Spleen (tissue), 11 donors: ENCODE measurements around the gene OR52E2. TPM values are rescaled to one million over a fixed set of nuclear protein-coding genes. Genes with fewer than 3 reads are reported as not detected.

ENCODE experiments used
- DNase-seq: peaks from one replicate; pipeline ENCODE4 v3.0.0-alpha.2; 2020
- H3K27ac ChIP-seq, 8 donors: fragments of 200-600 bp; sonication (generic) in 7 of 8; 1 replicate in 4 of 8; 2 replicates in 4 of 8; pipeline versions ENCODE4 v1.5.0 to v1.8.0; 2016 to 2021; ENCODE audit warnings: inconsistent platforms in 4 of 8, mild to moderate bottlenecking in 4 of 8, moderate library complexity in 1 of 8
- H3K27me3 ChIP-seq, 7 donors: fragments of 200-600 bp; sonication (generic) in 6 of 7; replicated peaks in 1 of 7; 1 replicate in 4 of 7; 2 replicates in 3 of 7; pipeline versions ENCODE4 v1.5.0 to v1.8.0; 2016 to 2021; ENCODE audit warnings: inconsistent platforms in 3 of 7, mild to moderate bottlenecking in 1 of 7
- H3K36me3 ChIP-seq, 6 donors: fragments of 200-600 bp; sonication (generic) in 5 of 6; 1 replicate in 4 of 6; 2 replicates in 2 of 6; pipeline versions ENCODE4 v1.5.0 to v1.8.0; 2016 to 2021; ENCODE audit warnings: inconsistent platforms in 2 of 6
- H3K4me1 ChIP-seq, 6 donors: fragments of 200-600 bp; sonication (generic) in 5 of 6; 1 replicate in 3 of 6; 2 replicates in 3 of 6; pipeline versions ENCODE4 v1.5.0 to v1.8.0; 2016 to 2021; ENCODE audit warnings: inconsistent platforms in 3 of 6
- H3K4me3 ChIP-seq, 8 donors: fragments of 200-600 bp; sonication (generic) in 7 of 8; 1 replicate in 4 of 8; 2 replicates in 4 of 8; pipeline versions ENCODE4 v1.5.0 to v1.8.0; 2016 to 2021; ENCODE audit warnings: inconsistent platforms in 4 of 8, mild to moderate bottlenecking in 4 of 8, moderate library complexity in 2 of 8
- H3K9me3 ChIP-seq, 8 donors: fragments of 200-600 bp; sonication (generic) in 7 of 8; 1 replicate in 4 of 8; 2 replicates in 4 of 8; pipeline versions ENCODE4 v1.5.0 to v1.8.0; 2016 to 2021; ENCODE audit warnings: inconsistent platforms in 4 of 8
- POLR2A ChIP-seq, 3 donors: fragments of 450-650 bp; IDR thresholded peaks; one replicate each; pipeline ENCODE4 v1.5.1; 2017; ENCODE audit warnings: antibody characterized with exemption in 3 of 3, mild to moderate bottlenecking in 1 of 3
- POLR2AphosphoS5 ChIP-seq, 3 donors: sonication (generic); formaldehyde crosslinking; IDR thresholded peaks; one replicate each; pipeline ENCODE4 v1.5.1; 2017; ENCODE audit warnings: antibody characterized with exemption in 3 of 3
- WGBS, 5 donors: extraction: QIAGEN DNeasy Blood & Tissue Kit in 3 of 5; methylation state at CpG; one replicate each; pipeline versions ENCODE4 v1.1.5 to v1.1.7; 2013 to 2018; 5-methylcytosine and 5-hydroxymethylcytosine counted together
- intact Hi-C: fragments of 100-400 bp; cut with DNase I; formaldehyde crosslinking; loops from one replicate; pipeline ENCODE4 v1.15.0; 2023; ENCODE audit warnings: low total_unique reads
- polyA plus RNA-seq, 3 donors: library from polyadenylated mRNA; stranded (reverse); fragments of 200-250 nt; gene quantifications; one replicate each; pipeline ENCODE4 v1.2.1, GENCODE V29; 2013
- total RNA-seq, 7 donors: library from RNA; depleted of rRNA in 3 of 7; stranded (reverse); fragments of >200 nt in 3 of 7; fragmentation: NEBNext Ultra II Directional in 4 of 7; extraction: Animal tissue kit (Norgen Biotek cat#: 25700) in 4 of 7; gene quantifications; one replicate each; pipeline versions ENCODE4 v1.1.0 to v1.2.1, GENCODE V29; 2016 to 2021
- TF ChIP-seq, protein P1 (sequence below), 11 experiments: fragments of 200-600 bp in 7 of 11; fragments of 450-650 bp in 4 of 11; sonication (generic) in 4 of 11; IDR thresholded peaks in 8 of 11; conservative IDR thresholded peaks in 3 of 11; 1 replicate in 7 of 11; 2 replicates in 4 of 11; pipeline versions ENCODE4 v1.4.0 to v1.8.0; 2016 to 2021; ENCODE audit warnings: antibody characterized with exemption in 11 of 11, inconsistent platforms in 4 of 11, mild to moderate bottlenecking in 1 of 11
- donor health status: healthy with polysubstance abuse.
- donor health status: DM: no; HTN: no; CAD: no; lungs with moderate emphysema.
- donor health status: DM: no; HTN: no; CAD: no.
- donor health status: Bipolar disorder and iron deficiency.
- donor health status: healthy.
- donor health status: DM: no; HTN: no; CAD: no.
- donor health status: DM: yes; HTN: yes; CAD: no.

OR52E2 gene
- total and polyA plus RNA-seq, 10 donors, result not detected

DNA sequence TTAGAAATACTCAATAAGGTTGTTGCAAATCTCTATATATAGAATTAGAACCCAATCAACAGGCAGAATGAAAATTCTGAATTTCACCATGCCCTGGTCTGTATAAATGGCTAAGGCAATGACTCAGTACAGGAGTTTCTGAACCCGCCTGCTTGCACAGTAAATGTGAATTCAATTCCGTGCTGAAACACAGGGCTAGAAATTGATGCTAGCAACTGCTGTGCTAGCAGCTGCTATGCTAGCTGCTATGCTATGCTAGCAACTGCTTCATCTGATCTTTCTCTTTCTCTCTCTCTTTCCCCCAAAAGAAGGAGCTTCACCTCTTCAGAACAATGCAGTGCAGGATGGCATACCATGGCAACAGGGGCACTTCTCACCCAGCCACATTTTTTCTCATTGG lies 22.8 kb downstream of the OR52E2 start:
- intact Hi-C loops, result no loop called here
- H3K27me3 ChIP-seq, result no peaks in the 10 kb centered on the region
- no peak overlapping the region for H3K27ac ChIP-seq
- no peaks in the 10 kb centered on the region for H3K9me3 ChIP-seq
- no peaks in the 10 kb centered on the region for H3K4me1 ChIP-seq
- 86 to 92% (median 89%) methylated on average over 2 of the region's 2 CpGs for WGBS, 5 donors
- no peak for DNase-seq
- no peaks in the 10 kb centered on the region for H3K36me3 ChIP-seq
- TF ChIP-seq POLR2A (IDR thresholded peaks at IDR 0.05) (no peak), POLR2AphosphoS5 (IDR thresholded peaks at IDR 0.05) (no peak)
- TF ChIP-seq, protein P1, sequence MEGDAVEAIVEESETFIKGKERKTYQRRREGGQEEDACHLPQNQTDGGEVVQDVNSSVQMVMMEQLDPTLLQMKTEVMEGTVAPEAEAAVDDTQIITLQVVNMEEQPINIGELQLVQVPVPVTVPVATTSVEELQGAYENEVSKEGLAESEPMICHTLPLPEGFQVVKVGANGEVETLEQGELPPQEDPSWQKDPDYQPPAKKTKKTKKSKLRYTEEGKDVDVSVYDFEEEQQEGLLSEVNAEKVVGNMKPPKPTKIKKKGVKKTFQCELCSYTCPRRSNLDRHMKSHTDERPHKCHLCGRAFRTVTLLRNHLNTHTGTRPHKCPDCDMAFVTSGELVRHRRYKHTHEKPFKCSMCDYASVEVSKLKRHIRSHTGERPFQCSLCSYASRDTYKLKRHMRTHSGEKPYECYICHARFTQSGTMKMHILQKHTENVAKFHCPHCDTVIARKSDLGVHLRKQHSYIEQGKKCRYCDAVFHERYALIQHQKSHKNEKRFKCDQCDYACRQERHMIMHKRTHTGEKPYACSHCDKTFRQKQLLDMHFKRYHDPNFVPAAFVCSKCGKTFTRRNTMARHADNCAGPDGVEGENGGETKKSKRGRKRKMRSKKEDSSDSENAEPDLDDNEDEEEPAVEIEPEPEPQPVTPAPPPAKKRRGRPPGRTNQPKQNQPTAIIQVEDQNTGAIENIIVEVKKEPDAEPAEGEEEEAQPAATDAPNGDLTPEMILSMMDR (IDR thresholded peaks at IDR 0.05 in 8 of 11, conservative IDR thresholded peaks at IDR 0.05 in 3 of 11), result no peak
- H3K4me3 ChIP-seq, result no peak overlapping the region

DNA sequence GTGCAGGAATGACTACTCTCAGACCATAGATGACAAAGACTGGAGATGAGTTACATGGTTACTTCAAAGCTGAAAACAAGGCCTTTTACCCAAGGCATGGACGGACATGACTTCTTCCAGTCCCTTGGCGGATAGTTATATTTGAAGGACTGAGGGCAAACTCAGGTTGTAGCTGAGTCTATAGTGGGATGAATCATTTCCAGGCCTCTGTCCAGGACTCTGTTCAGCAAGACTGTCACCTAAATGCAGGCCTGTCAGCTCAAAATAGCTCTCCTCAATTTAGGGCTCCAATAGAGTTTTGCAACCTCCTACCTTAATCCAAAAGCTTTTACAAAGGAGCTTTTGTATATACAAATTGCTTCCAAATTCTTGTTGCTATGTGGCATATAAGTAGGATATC lies 37.4 kb downstream of the OR52E2 start:
- Histone ChIP-seq H3K36me3 (no peaks in the 10 kb centered on the region), H3K4me1 (no peaks in the 10 kb centered on the region), H3K4me3 (no peak overlapping the region), H3K27ac (no peak overlapping the region), H3K27me3 (peaks cover 0 to 5% (median 0%) of the 10 kb centered on the region in 7 donors), H3K9me3 (peaks cover 0 to 60% (median 31%) of the 10 kb centered on the region in 8 donors)
- intact Hi-C loops, result no loop called here
- WGBS, 5 donors, result 85 to 97% (median 91%) methylated on average over 2 of the region's 2 CpGs
- no peak for DNase-seq
- TF ChIP-seq POLR2A (IDR thresholded peaks at IDR 0.05) (no peak), POLR2AphosphoS5 (IDR thresholded peaks at IDR 0.05) (no peak)
- TF ChIP-seq, protein P1 (IDR thresholded peaks at IDR 0.05 in 8 of 11, conservative IDR thresholded peaks at IDR 0.05 in 3 of 11), result no peak

DNA sequence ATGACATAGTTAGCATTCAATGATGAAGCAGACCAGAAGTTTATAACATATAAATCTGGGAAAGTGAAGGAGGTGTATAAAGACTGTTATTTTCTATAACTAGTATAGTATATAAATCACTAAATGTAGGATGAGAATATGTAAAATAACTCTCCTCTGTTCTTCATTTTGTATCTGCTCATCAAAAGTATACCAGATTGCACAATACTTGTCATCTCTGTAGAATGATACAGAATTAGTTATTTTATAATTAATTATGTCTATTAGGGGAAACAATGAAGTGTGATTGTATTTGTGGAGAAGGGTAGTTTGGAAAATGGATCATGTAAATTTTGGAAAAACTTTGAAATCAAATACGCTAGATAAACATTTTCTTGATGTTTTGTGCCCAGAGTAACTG lies 46.4 kb downstream of the OR52E2 start:
- no peak overlapping the region for H3K27ac ChIP-seq
- intact Hi-C loops, result loop anchor here (10.0 kb wide), 1 partner anchor 368 kb away; the partner anchor contains the start of gene OR51E1
- WGBS, 5 donors, result 71 to 89% (median 74%) methylated on average over 1 of the region's 1 CpG
- no peak for DNase-seq
- H3K9me3 ChIP-seq, result no peaks in the 10 kb centered on the region
- no peaks in the 10 kb centered on the region for H3K27me3 ChIP-seq
- no peak for TF ChIP-seq POLR2AphosphoS5 (IDR thresholded peaks at IDR 0.05)
- TF ChIP-seq POLR2A (IDR thresholded peaks at IDR 0.05), result no peak
- TF ChIP-seq, protein P1 (IDR thresholded peaks at IDR 0.05 in 8 of 11, conservative IDR thresholded peaks at IDR 0.05 in 3 of 11), result no peak
- H3K4me3 ChIP-seq, result no peak overlapping the region
- no peaks in the 10 kb centered on the region for H3K36me3 ChIP-seq
- no peaks in the 10 kb centered on the region for H3K4me1 ChIP-seq

DNA sequence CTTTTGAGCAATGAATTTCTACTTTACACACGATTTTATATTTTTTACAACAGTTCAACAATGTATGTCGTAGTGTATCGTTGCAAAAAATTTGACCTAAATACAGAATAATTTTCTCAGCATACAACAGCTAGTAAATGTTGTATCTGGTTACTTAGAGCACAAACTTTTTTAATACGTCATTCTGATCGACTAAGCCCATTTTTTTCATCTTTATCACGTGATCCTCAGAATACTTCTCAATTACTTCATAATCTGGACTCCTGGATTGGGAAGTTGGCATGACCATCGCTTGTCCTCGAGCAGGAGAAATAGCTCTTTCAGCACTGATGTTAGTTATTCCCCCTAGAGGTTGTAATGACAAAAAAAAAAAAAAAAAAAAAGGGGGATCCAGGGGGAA lies 48.2 kb downstream of the OR52E2 start:
- intact Hi-C loops, result loop anchor here (10.0 kb wide), 1 partner anchor 366 kb away; the partner anchor contains the start of gene OR51E1
- no peaks in the 10 kb centered on the region for H3K27me3 ChIP-seq
- H3K4me3 ChIP-seq, result no peak overlapping the region
- DNase-seq, result no peak
- 69 to 79% (median 77%) methylated on average over 8 of the region's 8 CpGs for WGBS, 5 donors
- no peaks in the 10 kb centered on the region for H3K9me3 ChIP-seq
- H3K36me3 ChIP-seq, result no peaks in the 10 kb centered on the region
- TF ChIP-seq POLR2A (IDR thresholded peaks at IDR 0.05) (no peak), POLR2AphosphoS5 (IDR thresholded peaks at IDR 0.05) (no peak)
- TF ChIP-seq, protein P1 (IDR thresholded peaks at IDR 0.05 in 8 of 11, conservative IDR thresholded peaks at IDR 0.05 in 3 of 11), result no peak
- H3K27ac ChIP-seq, result no peak overlapping the region
- no peaks in the 10 kb centered on the region for H3K4me1 ChIP-seq

Other genes with a start within 250 kb of the OR52E2 start
- not detected for gene OR51F2, start 238.3 kb downstream of the OR52E2 start, total RNA-seq
- not detected for gene OR51F2, start 238.3 kb downstream of the OR52E2 start, polyA plus RNA-seq
- not detected for gene OR51S1, start 210.4 kb downstream of the OR52E2 start, total RNA-seq
- not detected for gene OR51S1, start 210.4 kb downstream of the OR52E2 start, polyA plus RNA-seq
- not detected for gene OR51T1, start 177.7 kb downstream of the OR52E2 start, total RNA-seq
- gene OR51T1, start 177.7 kb downstream of the OR52E2 start, polyA plus RNA-seq, result not detected
- gene OR51A7, start 155.8 kb downstream of the OR52E2 start, total RNA-seq, result not detected
- gene OR51A7, start 155.8 kb downstream of the OR52E2 start, polyA plus RNA-seq, result not detected
- gene OR51G2, start 140.3 kb downstream of the OR52E2 start, total RNA-seq, result not detected
- gene OR51G2, start 140.3 kb downstream of the OR52E2 start, polyA plus RNA-seq, result not detected
- not detected for gene OR51G1, start 135.3 kb downstream of the OR52E2 start, total RNA-seq
- not detected for gene OR51G1, start 135.3 kb downstream of the OR52E2 start, polyA plus RNA-seq
- not detected for gene OR51A4, start 112.0 kb downstream of the OR52E2 start, total RNA-seq
- gene OR51A4, start 112.0 kb downstream of the OR52E2 start, polyA plus RNA-seq, result not detected
- not detected for gene OR51A2, start 103.9 kb downstream of the OR52E2 start, total RNA-seq
- gene OR51A2, start 103.9 kb downstream of the OR52E2 start, polyA plus RNA-seq, result not detected
- not detected for gene OR51L1, start 64.8 kb downstream of the OR52E2 start, total RNA-seq
- gene OR51L1, start 64.8 kb downstream of the OR52E2 start, polyA plus RNA-seq, result not detected
- not detected for gene OR52J3, start 13.1 kb downstream of the OR52E2 start, total RNA-seq
- not detected for gene OR52J3, start 13.1 kb downstream of the OR52E2 start, polyA plus RNA-seq
- gene OR52E1, start 9.9 kb upstream of the OR52E2 start, total RNA-seq, result not detected
- not detected for gene OR52E1, start 9.9 kb upstream of the OR52E2 start, polyA plus RNA-seq
- not detected for gene OR52A5, start 78.7 kb upstream of the OR52E2 start, total RNA-seq
- gene OR52A5, start 78.7 kb upstream of the OR52E2 start, polyA plus RNA-seq, result not detected
- not detected for gene OR52A1, start 95.1 kb upstream of the OR52E2 start, total RNA-seq
- gene OR52A1, start 95.1 kb upstream of the OR52E2 start, polyA plus RNA-seq, result not detected
- gene OR51V1, start 141.1 kb upstream of the OR52E2 start, total RNA-seq, result not detected
- not detected for gene OR51V1, start 141.1 kb upstream of the OR52E2 start, polyA plus RNA-seq
- over 10,000 TPM in 2 of 7 donors, 1,000 to 10,000 TPM in 3, 100 to 1,000 TPM in 2; 465 to 40,257 (median 5,354) TPM for gene HBB, start 167.4 kb upstream of the OR52E2 start, total RNA-seq
- 1,000 to 10,000 TPM in 1 of 3 donors, 100 to 1,000 TPM in 2; 107 to 1,699 (median 207) TPM for gene HBB, start 167.4 kb upstream of the OR52E2 start, polyA plus RNA-seq
- gene HBD, start 174.9 kb upstream of the OR52E2 start, total RNA-seq, result 100 to 1,000 TPM in 1 of 7 donors, 10 to 100 TPM in 3, 1 to 10 TPM in 3; 1.5 to 327 (median 20.6) TPM
- gene HBD, start 174.9 kb upstream of the OR52E2 start, polyA plus RNA-seq, result 10 to 100 TPM in 1 of 3 donors, 1 to 10 TPM in 2; 1.0 to 12.5 (median 1.5) TPM
- gene HBG1, start 190.2 kb upstream of the OR52E2 start, total RNA-seq, result 10 to 100 TPM in 1 of 7 donors, 1 to 10 TPM in 1, not detected in 5; 1.2 to 15.0 TPM
- gene HBG1, start 190.2 kb upstream of the OR52E2 start, polyA plus RNA-seq, result under 1 TPM in 1 of 3 donors, not detected in 2; 0.21 TPM
- gene HBG2, start 195.2 kb upstream of the OR52E2 start, total RNA-seq, result 10 to 100 TPM in 2 of 7 donors, 1 to 10 TPM in 3, not detected in 2; 1.3 to 19.6 (median 9.1) TPM
- gene HBG2, start 195.2 kb upstream of the OR52E2 start, polyA plus RNA-seq, result 1 to 10 TPM in 1 of 3 donors, under 1 TPM in 1, not detected in 1; 0.29 to 4.2 TPM
- gene HBE1, start 210.3 kb upstream of the OR52E2 start, total RNA-seq, result 1 to 10 TPM in 1 of 7 donors, under 1 TPM in 1, not detected in 5; 0.64 to 1.8 TPM
- under 1 TPM; 0.21 to 0.37 (median 0.32) TPM for gene HBE1, start 210.3 kb upstream of the OR52E2 start, polyA plus RNA-seq
- not detected for gene OR51B4, start 242.3 kb upstream of the OR52E2 start, total RNA-seq
- gene OR51B4, start 242.3 kb upstream of the OR52E2 start, polyA plus RNA-seq, result not detected